Tibial artery (tissue), 4 donors: ENCODE data around the gene DEPDC1B.
"Not testable (repeated sequence)": the region's sequence is repeated elsewhere in the genome, so short reads cannot be mapped to it uniquely, and the experiment has no call there.

Experiments
- DNase-seq, 2 donors: peaks; one replicate each; pipeline ENCODE4 v3.0.0-alpha.2; 2019
- H3K27ac ChIP-seq, 2 donors: fragments of 200-600 bp; sonication (generic) in 1 of 2; 1 replicate in 1 of 2; 2 replicates in 1 of 2; pipeline ENCODE4 v1.5.1; 2018 to 2019; ENCODE audit warnings: mild to moderate bottlenecking in 1 of 2
- H3K27me3 ChIP-seq, 2 donors: fragments of 200-600 bp; sonication (generic) in 1 of 2; one replicate each; pipeline versions ENCODE4 v1.5.1 to v1.6.0; 2016 to 2019
- H3K36me3 ChIP-seq, 3 donors: fragments of 200-600 bp; sonication (generic) in 2 of 3; one replicate each; pipeline ENCODE4 v1.5.1; 2016 to 2019; ENCODE audit warnings: mild to moderate bottlenecking in 2 of 3
- H3K4me1 ChIP-seq, 4 donors: fragments of 200-600 bp; sonication (generic) in 2 of 4; 1 replicate in 3 of 4; 2 replicates in 1 of 4; pipeline ENCODE4 v1.5.1; 2016 to 2019
- H3K4me3 ChIP-seq, 2 donors: fragments of 200-600 bp; sonication (generic) in 1 of 2; 1 replicate in 1 of 2; 2 replicates in 1 of 2; pipeline ENCODE4 v1.5.1; 2018 to 2019; ENCODE audit warnings: mild to moderate bottlenecking in 2 of 2
- H3K9me3 ChIP-seq, 3 donors: fragments of 200-600 bp; sonication (generic) in 1 of 3; one replicate each; pipeline ENCODE4 v1.5.1; 2016 to 2019
- CTCF ChIP-seq, 2 experiments: fragments of 200-600 bp in 1 of 2; fragments of 450-650 bp in 1 of 2; IDR thresholded peaks; one replicate each; pipeline ENCODE4 v1.5.1; 2017 to 2019; ENCODE audit warnings: antibody characterized with exemption in 2 of 2, mild to moderate bottlenecking in 1 of 2, moderate library complexity in 1 of 2
- intact Hi-C: fragments of 100-400 bp; cut with DNase I; formaldehyde crosslinking; loops from one replicate; pipeline ENCODE4 v1.15.0; 2023; ENCODE audit warnings: low total_unique reads

DEPDC1B gene

GRCh38 chr5:60577116-60577515, 122.8 kb downstream of the DEPDC1B start:
- peaks cover 0 to 8% (median 0%) of the 10 kb centered on the region in 4 donors for H3K4me1 ChIP-seq
- intact Hi-C loops = no loop called here
- H3K27me3 ChIP-seq = no peaks in the 10 kb centered on the region
- no peak overlapping the region for H3K4me3 ChIP-seq
- H3K36me3 ChIP-seq = no peaks in the 10 kb centered on the region
- no peak overlapping the region for H3K27ac ChIP-seq
- TF ChIP-seq CTCF (IDR thresholded peaks at IDR 0.05) = no peak
- H3K9me3 ChIP-seq = no peaks in the 10 kb centered on the region
- no peak for DNase-seq

DNA sequence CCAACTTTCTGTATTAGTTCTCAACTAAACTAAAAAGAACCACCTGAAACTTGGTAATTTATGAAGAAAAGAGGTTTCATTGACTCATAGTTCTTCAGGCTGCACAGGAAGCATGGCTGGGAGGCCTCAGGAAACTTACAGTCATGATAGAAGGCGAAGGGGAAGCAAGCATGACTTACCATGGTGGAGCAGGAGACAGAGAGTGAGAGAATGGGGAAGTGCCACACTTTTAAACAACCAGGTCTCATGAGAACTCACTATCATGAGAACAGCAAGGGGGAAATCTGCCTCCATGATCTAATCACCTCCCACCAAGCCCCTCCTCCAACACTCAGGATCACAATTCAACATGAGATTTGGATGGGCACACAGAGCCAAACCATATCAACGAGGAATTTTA, 123.5 kb downstream of the DEPDC1B start:
- intact Hi-C loops = no loop called here
- no peak for DNase-seq
- H3K9me3 ChIP-seq = no peaks in the 10 kb centered on the region
- peaks cover 0 to 8% (median 0%) of the 10 kb centered on the region in 4 donors for H3K4me1 ChIP-seq
- TF ChIP-seq CTCF (IDR thresholded peaks at IDR 0.05) = no peak
- H3K27ac ChIP-seq = no peak overlapping the region
- no peaks in the 10 kb centered on the region for H3K27me3 ChIP-seq
- no peaks in the 10 kb centered on the region for H3K36me3 ChIP-seq
- no peak overlapping the region for H3K4me3 ChIP-seq

GRCh38 chr5:60568646-60569045, 131.3 kb downstream of the DEPDC1B start:
- H3K4me1 ChIP-seq = no peaks in the 10 kb centered on the region
- no peaks in the 10 kb centered on the region for H3K27me3 ChIP-seq
- intact Hi-C loops = no loop called here
- no peaks in the 10 kb centered on the region for H3K36me3 ChIP-seq
- no peak overlapping the region for H3K4me3 ChIP-seq
- DNase-seq = no peak
- TF ChIP-seq CTCF (IDR thresholded peaks at IDR 0.05) = no peak
- H3K27ac ChIP-seq = no peak overlapping the region
- peaks cover 0 to 11% (median 11%) of the 10 kb centered on the region in 3 donors for H3K9me3 ChIP-seq

GRCh38 chr5:60563696-60564324, 136.2 kb downstream of the DEPDC1B start:
- H3K27ac ChIP-seq = no peak overlapping the region
- no peaks in the 10 kb centered on the region for H3K36me3 ChIP-seq
- DNase-seq = no peak
- peaks cover 0 to 9% (median 6%) of the 10 kb centered on the region in 3 donors for H3K9me3 ChIP-seq
- H3K27me3 ChIP-seq = no peaks in the 10 kb centered on the region
- no peak for TF ChIP-seq CTCF (IDR thresholded peaks at IDR 0.05)
- H3K4me1 ChIP-seq = no peaks in the 10 kb centered on the region
- intact Hi-C loops = no loop called here
- H3K4me3 ChIP-seq = no peak overlapping the region

- DNase-seq = not testable (repeated sequence)
Observed at GRCh38 chr5:60553291-60553690, 146.7 kb downstream of the DEPDC1B start.

DNA sequence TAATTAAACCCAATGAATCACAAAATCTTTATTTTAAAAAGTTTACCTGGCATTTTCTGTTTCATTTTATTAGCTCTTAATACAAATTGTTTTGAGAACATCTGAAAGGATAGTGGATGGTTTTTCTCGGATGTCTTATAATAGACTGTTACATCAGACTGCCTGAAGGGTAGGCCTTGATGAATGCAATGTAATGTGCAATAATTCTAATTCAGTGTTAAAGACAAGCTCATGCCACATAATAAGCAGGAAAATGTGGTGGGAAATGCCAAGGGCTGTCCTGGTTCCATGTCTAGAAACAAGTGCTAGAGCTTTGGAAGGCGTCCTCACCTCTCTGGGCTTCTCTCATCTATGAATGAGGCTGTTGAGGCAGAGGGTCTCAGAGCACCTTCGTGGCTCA, 148.1 kb downstream of the DEPDC1B start:
- intact Hi-C loops = no loop called here
- no peak for DNase-seq
- no peaks in the 10 kb centered on the region for H3K27me3 ChIP-seq
- H3K27ac ChIP-seq = peak overlapping the region; percentile 16 to 49
- no peak overlapping the region for H3K4me3 ChIP-seq
- TF ChIP-seq CTCF (IDR thresholded peaks at IDR 0.05) = no peak
- no peaks in the 10 kb centered on the region for H3K36me3 ChIP-seq
- H3K9me3 ChIP-seq = no peaks in the 10 kb centered on the region
- peaks cover 0 to 49% (median 4%) of the 10 kb centered on the region in 4 donors for H3K4me1 ChIP-seq

More at GRCh38 chr5:60553291-60553690, 146.7 kb downstream of the DEPDC1B start:
- H3K27ac ChIP-seq, H3K4me3 ChIP-seq, intact Hi-C loops, H3K36me3 ChIP-seq, H3K9me3 ChIP-seq, H3K27me3 ChIP-seq: not testable (repeated sequence)
- peaks cover 0 to 37% (median 2%) of the 10 kb centered on the region in 4 donors for H3K4me1 ChIP-seq
